ENCODE data around the gene WDFY3.

DNA sequence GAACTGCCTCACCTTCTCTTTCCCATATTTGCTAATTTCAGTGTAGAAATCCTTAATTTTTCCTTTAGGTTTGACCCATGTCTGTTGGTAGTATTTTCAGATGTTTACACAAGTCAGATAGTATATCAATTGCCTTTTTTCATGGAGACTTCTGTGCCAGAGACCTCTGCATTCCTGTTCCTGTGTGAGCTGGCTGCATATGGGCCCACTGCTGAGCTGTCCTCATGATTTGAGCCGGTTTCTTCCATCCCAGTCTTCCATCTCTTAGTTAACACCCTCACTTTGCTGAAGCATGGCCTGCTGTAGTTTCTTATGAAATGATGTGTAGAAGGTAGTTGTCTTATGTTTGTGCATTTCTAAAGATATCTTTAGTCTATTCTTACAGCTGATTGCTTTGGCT lies 343.5 kb downstream of the WDFY3 start:
- TF ChIP-seq CTCF (IDR thresholded peaks at IDR 0.05) (no peak), POLR2A (IDR thresholded peaks at IDR 0.05) (no peak)
